ENCODE results near the gene TRIM73. TPM values are rescaled to one million over a fixed set of nuclear protein-coding genes. Genes with fewer than 3 reads are reported as not detected.
"Not testable (repeated sequence)": the region's sequence is repeated elsewhere in the genome, so short reads cannot be mapped to it uniquely, and the experiment has no call there.

TRIM73 gene
- total and polyA plus RNA-seq, 2 of the 13 experiments (the other 11 are each of a cell fraction or from before 2014, with no cell fraction given) = 1.5 to 5.7 TPM

DNA sequence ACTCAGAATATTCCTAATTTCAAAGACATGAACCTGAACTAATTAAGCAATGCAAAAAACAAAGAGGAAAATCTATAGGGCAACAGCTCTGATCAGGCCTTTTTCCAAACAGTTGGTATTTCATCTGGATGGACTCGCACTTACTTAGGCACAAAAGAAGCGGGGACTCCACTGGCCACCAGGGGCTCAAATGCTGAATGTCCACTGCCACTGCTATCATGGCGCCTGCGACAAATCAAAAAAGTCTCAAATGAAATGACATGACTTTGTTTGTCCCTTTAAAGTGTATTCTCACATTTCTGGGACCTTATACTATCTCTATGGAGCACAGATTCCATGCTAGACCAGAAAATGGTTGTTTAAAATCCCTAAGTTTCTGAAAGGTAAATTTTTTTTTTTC lies 43.6 kb downstream of the TRIM73 start:
- H3K27me3 ChIP-seq (ENCODE audit: control insufficient read depth in 1 of 2, insufficient read depth in 2 of 2, low read length in 2 of 2); FAIRE-seq; H3K9me3 ChIP-seq (ENCODE audit: low read length); CTCF ChIA-PET (ENCODE audit: low intra/inter-chr PET ratio, low total read pairs); ATAC-seq; DNase-seq (ENCODE audit: low spot score); H3K4me2 ChIP-seq (ENCODE audit: low read depth, low read length); H3K79me2 ChIP-seq (ENCODE audit: insufficient read depth, low read length); intact Hi-C loops (cut with micrococcal nuclease; ENCODE audit: unreplicated experiment); BruUV-seq (replicated peaks); in situ Hi-C loops (cut with HindIII; ENCODE audit: extremely low pct_ligation_motif_present, low pct_unique_long_range_greater_than_20kb); H3K4me3 ChIP-seq (replicated peaks in 1 of 3; ENCODE audit: insufficient read depth in 1 of 3, low read depth in 2 of 3, low read length in 3 of 3); H3K9ac ChIP-seq (ENCODE audit: insufficient read depth, low read depth, low read length); H4K20me1 ChIP-seq (ENCODE audit: insufficient read depth, low read length); H3K4me1 ChIP-seq (ENCODE audit: insufficient read depth, low read length); POLR2A ChIA-PET; H3K27ac ChIP-seq (ENCODE audit: extremely low read length, insufficient read depth, low read length); H2AFZ ChIP-seq (ENCODE audit: low read length): not testable (repeated sequence)
- WGBS (ENCODE audit: low lambda C conversion rate) = 100% methylated on average over 4 of the region's 4 CpGs
- peaks cover 5 to 43% of the 10 kb centered on the region in 2 experiments for H3K36me3 ChIP-seq (replicated peaks in 1 of 2; ENCODE audit: control insufficient read depth in 1 of 2, insufficient read depth in 2 of 2, low read length in 2 of 2)

DNA sequence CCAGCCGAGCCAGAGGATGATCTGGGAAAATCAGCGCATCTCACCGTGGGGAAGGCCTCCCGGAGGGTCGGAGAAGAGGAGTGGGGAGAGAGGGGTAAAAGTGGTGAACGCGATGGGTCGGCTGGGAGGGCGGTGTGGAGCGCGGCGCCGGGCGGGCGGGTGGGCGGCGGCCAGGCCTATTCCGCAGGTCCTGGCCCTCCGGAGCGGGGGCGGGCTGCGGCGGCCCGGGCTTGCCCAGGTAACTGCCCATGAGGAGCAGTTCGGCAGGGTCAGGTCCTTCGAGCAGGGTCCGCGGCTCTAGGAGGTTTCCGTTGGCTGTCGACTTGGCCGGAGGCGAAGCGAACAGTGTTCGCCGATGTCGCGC lies 46.7 kb downstream of the TRIM73 start:
- in situ Hi-C loops (cut with HindIII; ENCODE audit: extremely low pct_ligation_motif_present, low pct_unique_long_range_greater_than_20kb); H3K4me1 ChIP-seq (ENCODE audit: insufficient read depth, low read length); intact Hi-C loops (cut with micrococcal nuclease; ENCODE audit: unreplicated experiment); POLR2A ChIA-PET; FAIRE-seq; H3K9me3 ChIP-seq (ENCODE audit: low read length); H2AFZ ChIP-seq (ENCODE audit: low read length); CTCF ChIA-PET (ENCODE audit: low intra/inter-chr PET ratio, low total read pairs); H4K20me1 ChIP-seq (ENCODE audit: insufficient read depth, low read length); H3K27me3 ChIP-seq (ENCODE audit: control insufficient read depth in 1 of 2, insufficient read depth in 2 of 2, low read length in 2 of 2); H3K79me2 ChIP-seq (ENCODE audit: insufficient read depth, low read length); H3K27ac ChIP-seq (ENCODE audit: extremely low read length, insufficient read depth, low read length); DNase-seq (ENCODE audit: low spot score); BruUV-seq (replicated peaks): not testable (repeated sequence)
- Histone ChIP-seq H3K4me3 (replicated peaks in 1 of 3; ENCODE audit: insufficient read depth in 1 of 3, low read depth in 2 of 3, low read length in 3 of 3) (peak overlapping the region; percentile 7 to 50 (median 10); a peak in 4 of 6 replicates), H3K36me3 (replicated peaks in 1 of 2; ENCODE audit: control insufficient read depth in 1 of 2, insufficient read depth in 2 of 2, low read length in 2 of 2) (peaks cover 4 to 23% of the 10 kb centered on the region in 2 experiments; a peak in 3 of 5 replicates), H3K4me2 (ENCODE audit: low read depth, low read length) (peak overlapping the region; percentile 61), H3K9ac (ENCODE audit: insufficient read depth, low read depth, low read length) (peak overlapping the region; percentile 66; the same call in 1 of the 2 replicates)
- peak; percentile 69 for ATAC-seq
- 0% methylated on average over 5 of the region's 37 CpGs for WGBS (ENCODE audit: low lambda C conversion rate)

DNA sequence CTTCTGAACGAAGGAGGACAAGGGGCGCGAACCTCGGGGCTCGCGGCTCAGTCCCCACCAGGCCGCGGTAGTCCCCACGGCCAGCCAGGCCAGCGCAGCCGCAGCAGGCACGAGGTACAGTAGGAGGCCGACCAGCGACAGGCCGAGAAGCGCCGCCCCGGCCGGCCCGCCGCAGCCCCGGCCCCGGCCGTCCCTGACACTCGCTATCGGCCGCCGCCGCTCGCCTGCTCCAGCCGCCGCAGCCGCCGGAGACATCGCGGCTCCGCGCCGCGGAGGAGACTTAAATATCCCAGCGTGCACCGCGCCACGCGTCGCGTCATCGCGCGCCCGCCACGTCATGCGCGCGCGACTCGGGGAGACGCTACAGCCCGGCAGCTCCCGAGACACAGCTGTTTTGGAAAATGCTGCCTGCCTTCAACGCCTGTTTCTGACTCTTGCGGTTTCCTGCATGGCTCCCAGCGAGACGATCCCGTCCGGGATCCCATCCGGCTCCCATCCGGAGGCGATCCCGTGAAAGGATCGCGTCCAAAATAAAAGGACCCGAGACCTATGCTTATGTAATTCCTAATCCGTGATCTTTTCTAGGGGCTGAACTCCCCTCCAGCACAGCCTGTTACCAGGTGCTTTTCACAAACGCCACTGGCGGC lies 47.2 kb downstream of the TRIM73 start:
- CTCF ChIA-PET (ENCODE audit: low intra/inter-chr PET ratio, low total read pairs); intact Hi-C loops (cut with micrococcal nuclease; ENCODE audit: unreplicated experiment); H3K9me3 ChIP-seq (ENCODE audit: low read length); FAIRE-seq; H4K20me1 ChIP-seq (ENCODE audit: insufficient read depth, low read length); in situ Hi-C loops (cut with HindIII; ENCODE audit: extremely low pct_ligation_motif_present, low pct_unique_long_range_greater_than_20kb); H3K4me1 ChIP-seq (ENCODE audit: insufficient read depth, low read length); POLR2A ChIA-PET; H3K79me2 ChIP-seq (ENCODE audit: insufficient read depth, low read length); H2AFZ ChIP-seq (ENCODE audit: low read length); H3K27me3 ChIP-seq (ENCODE audit: control insufficient read depth in 1 of 2, insufficient read depth in 2 of 2, low read length in 2 of 2); BruUV-seq (replicated peaks): not testable (repeated sequence)
- Histone ChIP-seq H3K4me3 (replicated peaks in 1 of 3; ENCODE audit: insufficient read depth in 1 of 3, low read depth in 2 of 3, low read length in 3 of 3) (peak overlapping the region; percentile 42 to 61 (median 57); a peak in 5 of 6 replicates), H3K36me3 (replicated peaks in 1 of 2; ENCODE audit: control insufficient read depth in 1 of 2, insufficient read depth in 2 of 2, low read length in 2 of 2) (peaks cover 4 to 20% of the 10 kb centered on the region in 2 experiments; a peak in 3 of 5 replicates), H3K27ac (ENCODE audit: extremely low read length, insufficient read depth, low read length) (peak overlapping the region; percentile 65), H3K4me2 (ENCODE audit: low read depth, low read length) (peak overlapping the region; percentile 49; the same call in 1 of the 2 replicates), H3K9ac (ENCODE audit: insufficient read depth, low read depth, low read length) (peak overlapping the region; percentile 66)
- ATAC-seq (peak; percentile 84), DNase-seq (ENCODE audit: low spot score) (peak; percentile 5)
- WGBS (ENCODE audit: low lambda C conversion rate) = 0% methylated on average over 17 of the region's 76 CpGs
- TF ChIP-seq SAP130 (CRISPR knock-in tag; IDR thresholded peaks at IDR 0.05; ENCODE audit: low read depth) (peak; percentile 62), HOXA3 (CRISPR knock-in tag; IDR thresholded peaks at IDR 0.05) (peak; percentile 43), KMT2B (CRISPR knock-in tag; IDR thresholded peaks at IDR 0.05) (peak; percentile 72; the same call in 1 of the 2 replicates), ZFY (CRISPR knock-in tag; IDR thresholded peaks at IDR 0.05) (peak; percentile 73), ZNF143 (CRISPR knock-in tag; IDR thresholded peaks at IDR 0.05) (peak; percentile 80), POLR2G (IDR thresholded peaks at IDR 0.05; ENCODE audit: low read depth, low read length) (peak; percentile 51; the same call in 1 of the 2 replicates), ATF1 (CRISPR knock-in tag; IDR thresholded peaks at IDR 0.05) (peak; percentile 59), CREB1 (IDR thresholded peaks at IDR 0.05) (peak; percentile 22; the same call in 1 of the 2 replicates), CREB1 (CRISPR knock-in tag; IDR thresholded peaks at IDR 0.05) (peak; percentile 66), ZNF563 (CRISPR knock-in tag; IDR thresholded peaks at IDR 0.05) (0 out of 2 replicates have a peak, but pooled peaks have one; percentile 35), PHF8 (CRISPR knock-in tag; IDR thresholded peaks at IDR 0.05) (peak; percentile 35; the same call in 1 of the 2 replicates), RAD21 (CRISPR knock-in tag; IDR thresholded peaks at IDR 0.05) (peak; percentile 38; the same call in 1 of the 2 replicates), KDM2A (CRISPR knock-in tag; IDR thresholded peaks at IDR 0.05; ENCODE audit: borderline replicate concordance, low read depth) (peak; percentile 73)
